Suprapubic skin (tissue), 4 donors: Measurements from ENCODE around the gene KRT6C. TPM values are rescaled to one million over a fixed set of nuclear protein-coding genes. Genes with fewer than 3 reads are reported as not detected.
A peak's percentile ranks its signal among the peaks of the same experiment; 100 is the strongest.

ENCODE experiments used
- DNase-seq, 2 donors: peaks; one replicate each; pipeline ENCODE4 v3.0.0-alpha.2; 2019; ENCODE audit warnings: low spot score in 2 of 2
- H3K27ac ChIP-seq: fragments of 200-600 bp; sonication (generic); one replicate; pipeline ENCODE4 v1.5.1; 2019
- H3K27me3 ChIP-seq: fragments of 200-600 bp; sonication (generic); one replicate; pipeline ENCODE4 v1.5.1; 2019
- H3K36me3 ChIP-seq: fragments of 200-600 bp; sonication (generic); one replicate; pipeline ENCODE4 v1.5.1; 2019
- H3K4me1 ChIP-seq: fragments of 200-600 bp; sonication (generic); one replicate; pipeline ENCODE4 v1.5.1; 2019
- H3K4me3 ChIP-seq: fragments of 200-600 bp; sonication (generic); one replicate; pipeline ENCODE4 v1.5.1; 2019; ENCODE audit warnings: mild to moderate bottlenecking
- H3K9me3 ChIP-seq: fragments of 200-600 bp; sonication (generic); one replicate; pipeline ENCODE4 v1.5.1; 2019
- EP300 ChIP-seq: sonication (generic); formaldehyde crosslinking; IDR thresholded peaks from one replicate; pipeline ENCODE4 v1.6.1; 2017; ENCODE audit warnings: antibody characterized with exemption
- POLR2A ChIP-seq, 2 donors: fragments of 450-650 bp; IDR thresholded peaks; one replicate each; pipeline ENCODE4 v1.6.1; 2017; ENCODE audit warnings: antibody characterized with exemption in 2 of 2, mild to moderate bottlenecking in 2 of 2, moderate library complexity in 2 of 2
- POLR2AphosphoS5 ChIP-seq, 3 donors: sonication (generic); formaldehyde crosslinking; IDR thresholded peaks; one replicate each; pipeline ENCODE4 v1.6.1; 2017; ENCODE audit warnings: antibody characterized with exemption in 3 of 3
- WGBS: methylation state at CpG from one replicate; pipeline ENCODE4 v1.1.5; 2018; 5-methylcytosine and 5-hydroxymethylcytosine counted together
- total RNA-seq, 4 donors: library from RNA; depleted of rRNA; stranded (reverse); fragments of >200 nt; gene quantifications; one replicate each; pipeline ENCODE4 v1.1.0, GENCODE V29; 2016
- TF ChIP-seq, protein P1 (sequence below), 2 donors: fragments of 200-600 bp in 1 of 2; fragments of 450-650 bp in 1 of 2; sonication (generic) in 1 of 2; IDR thresholded peaks; one replicate each; pipeline ENCODE4 v1.5.1; 2016 to 2019; ENCODE audit warnings: antibody characterized with exemption in 2 of 2, mild to moderate bottlenecking in 1 of 2, moderate library complexity in 1 of 2

Gene KRT6C
- total RNA-seq, 4 donors from 2014 or later: 7.8 to 23.7 (median 14.8) TPM; not detected in 1

DNA sequence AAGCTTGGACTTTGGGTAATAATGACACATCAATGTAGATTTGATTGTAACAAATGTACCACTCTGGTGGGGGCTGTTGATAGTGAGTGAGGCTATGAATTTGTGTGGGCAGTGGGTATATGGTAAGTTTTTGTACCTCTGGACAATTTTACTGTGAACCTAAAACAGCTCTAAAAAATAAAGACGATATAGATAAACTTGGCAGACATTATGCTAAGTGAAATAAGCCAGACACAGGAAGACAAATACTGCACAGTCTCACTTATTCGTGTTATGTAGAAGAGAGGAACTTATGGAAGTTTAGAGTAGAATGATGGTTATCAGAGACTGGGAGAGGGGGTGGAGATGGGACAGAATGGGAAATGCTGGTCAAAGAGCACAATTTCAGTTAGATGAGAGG lies 8.7 kb downstream of the KRT6C start:
- TF ChIP-seq POLR2AphosphoS5 (IDR thresholded peaks at IDR 0.05) (no peak), EP300 (no peak), POLR2A (IDR thresholded peaks at IDR 0.05) (no peak)
- TF ChIP-seq, protein P1, sequence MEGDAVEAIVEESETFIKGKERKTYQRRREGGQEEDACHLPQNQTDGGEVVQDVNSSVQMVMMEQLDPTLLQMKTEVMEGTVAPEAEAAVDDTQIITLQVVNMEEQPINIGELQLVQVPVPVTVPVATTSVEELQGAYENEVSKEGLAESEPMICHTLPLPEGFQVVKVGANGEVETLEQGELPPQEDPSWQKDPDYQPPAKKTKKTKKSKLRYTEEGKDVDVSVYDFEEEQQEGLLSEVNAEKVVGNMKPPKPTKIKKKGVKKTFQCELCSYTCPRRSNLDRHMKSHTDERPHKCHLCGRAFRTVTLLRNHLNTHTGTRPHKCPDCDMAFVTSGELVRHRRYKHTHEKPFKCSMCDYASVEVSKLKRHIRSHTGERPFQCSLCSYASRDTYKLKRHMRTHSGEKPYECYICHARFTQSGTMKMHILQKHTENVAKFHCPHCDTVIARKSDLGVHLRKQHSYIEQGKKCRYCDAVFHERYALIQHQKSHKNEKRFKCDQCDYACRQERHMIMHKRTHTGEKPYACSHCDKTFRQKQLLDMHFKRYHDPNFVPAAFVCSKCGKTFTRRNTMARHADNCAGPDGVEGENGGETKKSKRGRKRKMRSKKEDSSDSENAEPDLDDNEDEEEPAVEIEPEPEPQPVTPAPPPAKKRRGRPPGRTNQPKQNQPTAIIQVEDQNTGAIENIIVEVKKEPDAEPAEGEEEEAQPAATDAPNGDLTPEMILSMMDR (IDR thresholded peaks at IDR 0.05): no peak
- DNase-seq: no peak
- no peaks in the 10 kb centered on the region for H3K4me1 ChIP-seq
- no peaks in the 10 kb centered on the region for H3K9me3 ChIP-seq
- no peaks in the 10 kb centered on the region for H3K36me3 ChIP-seq
- WGBS: 44% methylated on average over 2 of the region's 2 CpGs
- H3K4me3 ChIP-seq: no peak overlapping the region
- H3K27me3 ChIP-seq: no peaks in the 10 kb centered on the region
- H3K27ac ChIP-seq: no peak overlapping the region

DNA sequence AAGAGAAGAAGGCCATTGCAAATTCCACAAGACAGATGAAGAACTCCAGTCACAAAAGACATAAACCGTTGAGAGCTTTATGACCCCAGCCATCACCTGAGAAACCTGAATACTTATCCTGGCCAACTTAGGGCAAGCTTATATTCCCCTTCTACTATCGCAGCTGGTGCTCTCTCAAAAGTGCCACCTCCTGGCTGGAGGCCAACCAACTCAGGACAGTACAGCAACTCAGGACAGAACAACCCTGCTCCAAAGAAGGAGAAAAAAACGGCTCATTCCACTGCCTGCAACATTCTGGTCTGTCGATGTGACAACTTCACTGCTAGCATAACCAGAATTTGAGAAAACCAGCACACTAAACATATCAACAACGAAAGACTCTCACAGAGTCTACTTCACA lies 11.9 kb downstream of the KRT6C start:
- DNase-seq: no peak
- Histone ChIP-seq H3K27me3 (no peaks in the 10 kb centered on the region), H3K4me3 (no peak overlapping the region), H3K27ac (no peak overlapping the region), H3K4me1 (no peaks in the 10 kb centered on the region), H3K9me3 (no peaks in the 10 kb centered on the region), H3K36me3 (no peaks in the 10 kb centered on the region)
- TF ChIP-seq POLR2A (IDR thresholded peaks at IDR 0.05) (no peak), POLR2AphosphoS5 (IDR thresholded peaks at IDR 0.05) (no peak), EP300 (no peak)
- TF ChIP-seq, protein P1 (IDR thresholded peaks at IDR 0.05): no peak
- 78% methylated on average over 5 of the region's 5 CpGs for WGBS

DNA sequence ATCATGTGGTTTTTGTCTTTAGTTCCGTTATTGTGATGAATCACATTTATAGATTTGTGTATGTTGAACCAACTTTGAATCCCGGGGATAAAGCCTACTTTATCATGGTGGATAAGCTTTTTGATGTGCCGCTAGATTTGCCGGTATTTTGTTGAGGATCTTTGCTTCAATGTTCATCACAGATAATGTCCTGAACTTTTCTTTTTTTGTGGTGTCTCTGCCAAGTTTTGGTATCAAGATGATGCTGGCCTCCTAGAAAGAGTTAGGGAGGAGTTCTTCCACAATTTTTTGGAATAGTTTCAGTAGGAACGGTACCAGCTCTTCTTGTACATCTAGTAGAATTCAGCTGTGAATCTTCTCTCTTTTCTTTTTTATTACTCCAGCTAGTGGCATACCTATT lies 14.7 kb downstream of the KRT6C start:
- no peak overlapping the region for H3K4me3 ChIP-seq
- TF ChIP-seq EP300: no peak
- TF ChIP-seq, protein P1 (IDR thresholded peaks at IDR 0.05): no peak
- no peak for TF ChIP-seq POLR2AphosphoS5 (IDR thresholded peaks at IDR 0.05)
- TF ChIP-seq POLR2A (IDR thresholded peaks at IDR 0.05): no peak
- H3K27ac ChIP-seq: no peak overlapping the region
- no peak for DNase-seq
- no peaks in the 10 kb centered on the region for H3K4me1 ChIP-seq
- 83% methylated on average over 5 of the region's 5 CpGs for WGBS
- H3K27me3 ChIP-seq: no peaks in the 10 kb centered on the region
- H3K9me3 ChIP-seq: no peaks in the 10 kb centered on the region
- H3K36me3 ChIP-seq: no peaks in the 10 kb centered on the region

DNA sequence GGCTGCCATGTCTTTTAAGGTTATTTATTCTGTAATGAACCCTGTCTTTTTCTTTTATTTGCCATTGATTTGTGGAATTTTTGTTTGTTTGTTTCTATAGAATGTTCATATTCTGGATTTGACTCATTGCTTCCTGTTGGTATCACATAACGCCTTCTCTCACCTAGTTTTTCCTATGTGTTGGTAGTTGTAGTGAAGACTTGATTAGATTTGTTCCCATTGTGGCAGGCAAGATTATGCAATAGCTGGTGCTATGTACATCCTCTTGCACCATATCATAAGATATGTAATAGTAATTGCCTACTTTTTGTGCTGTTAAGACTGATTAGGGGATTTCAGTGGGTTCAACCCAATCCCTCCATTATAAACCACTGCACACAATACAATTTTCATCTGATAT lies 17.8 kb downstream of the KRT6C start:
- Histone ChIP-seq H3K27me3 (no peaks in the 10 kb centered on the region), H3K36me3 (no peaks in the 10 kb centered on the region), H3K9me3 (no peaks in the 10 kb centered on the region), H3K4me3 (no peak overlapping the region), H3K27ac (no peak overlapping the region), H3K4me1 (no peaks in the 10 kb centered on the region)
- DNase-seq: no peak
- TF ChIP-seq EP300: no peak
- WGBS: 87% methylated on average over 1 of the region's 1 CpG

DNA sequence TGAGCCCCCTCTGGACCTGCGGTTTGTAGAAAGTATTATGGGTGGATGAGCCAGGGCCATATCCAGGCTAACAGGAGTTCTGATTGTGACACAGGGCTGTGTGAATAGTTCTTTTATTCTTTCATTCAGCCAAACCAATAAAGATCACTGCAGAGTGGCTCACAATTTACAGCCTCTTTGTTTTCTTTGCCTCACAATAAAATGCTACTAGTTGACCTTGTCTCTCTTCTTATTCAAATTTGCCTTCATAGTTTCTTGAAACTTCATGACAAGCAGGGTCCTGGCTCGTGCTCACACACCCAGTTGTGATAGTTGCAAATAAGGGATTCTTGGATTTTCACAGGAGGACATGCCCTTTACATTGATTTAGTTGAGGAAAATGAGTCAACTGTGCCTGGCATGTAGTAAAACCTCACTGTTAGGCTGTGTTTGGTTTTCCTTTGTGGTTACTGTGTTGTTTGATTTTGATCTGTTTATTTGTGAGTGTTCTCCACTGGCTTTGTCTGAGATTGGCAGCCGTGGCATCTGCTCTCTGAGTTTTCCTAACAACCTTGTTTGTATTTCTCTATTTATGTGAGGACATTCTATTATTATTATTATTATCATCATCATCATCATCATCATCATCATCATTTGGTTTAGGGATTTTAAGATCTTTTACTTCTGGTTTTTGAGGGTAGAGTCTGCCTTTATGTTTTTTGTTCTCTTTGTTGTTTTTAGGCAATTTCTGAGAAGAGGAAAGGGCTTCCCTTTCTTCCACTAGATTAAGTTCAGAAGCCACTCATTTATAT lies 19.0 kb downstream of the KRT6C start:
- Histone ChIP-seq H3K27ac (peak overlapping the region; percentile 74), H3K36me3 (no peaks in the 10 kb centered on the region), H3K9me3 (no peaks in the 10 kb centered on the region), H3K27me3 (peaks cover 4% of the 10 kb centered on the region), H3K4me1 (no peaks in the 10 kb centered on the region), H3K4me3 (no peak overlapping the region)
- WGBS: 55% methylated on average over 3 of the region's 3 CpGs
- no peak for DNase-seq
- TF ChIP-seq EP300: no peak
- TF ChIP-seq POLR2A (IDR thresholded peaks at IDR 0.05): no peak

DNA sequence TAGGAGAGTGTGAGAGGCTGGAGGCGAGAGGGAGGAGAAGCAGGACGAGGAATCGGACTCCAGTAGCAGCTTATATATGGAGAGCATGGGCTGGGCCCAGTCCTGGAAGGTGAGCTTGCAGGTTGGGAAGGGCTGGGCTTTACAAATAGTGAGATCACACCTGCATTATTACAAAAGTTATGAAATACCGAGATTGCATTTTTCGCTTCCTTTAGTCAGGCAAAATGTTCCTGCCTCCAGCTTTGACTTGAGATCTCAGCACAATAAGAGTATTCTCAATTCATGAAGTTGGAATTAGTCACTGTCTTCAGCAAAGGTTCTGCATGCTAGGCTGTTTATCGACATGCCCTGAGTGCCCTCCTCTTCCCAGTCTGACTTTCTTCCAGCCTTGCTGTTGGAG lies 21.5 kb downstream of the KRT6C start, which contains the start of gene KRT6B:
KRT6B (minus strand) TSS at position 46 of the 400 bp plus-strand sequence. CDS start 68 bp downstream, outside the sequence.
- H3K4me3 ChIP-seq: no peak within 1 kb of the TSS
- no peak for DNase-seq
- H3K36me3 ChIP-seq: no peaks in the 10 kb centered on the region
- peaks cover 12% of the 10 kb centered on the region for H3K27me3 ChIP-seq
- no peak for TF ChIP-seq POLR2A (IDR thresholded peaks at IDR 0.05)
- 67% methylated on average over 6 of the region's 6 CpGs for WGBS
- no peaks in the 10 kb centered on the region for H3K9me3 ChIP-seq
- H3K4me1 ChIP-seq: no peaks in the 10 kb centered on the region
- no peak within 1 kb of the TSS for H3K27ac ChIP-seq
